Stomach (tissue), 8 donors: Measurements from ENCODE around the gene EBNA1BP2. TPM values are rescaled to one million over a fixed set of nuclear protein-coding genes. Genes with fewer than 3 reads are reported as not detected.

Experiments
- polyA plus RNA-seq, 3 donors: library from polyadenylated mRNA; stranded (reverse); fragments of 200-250 nt; gene quantifications; one replicate each; pipeline ENCODE4 v1.2.3, GENCODE V29; 2013
- small RNA-seq, 4 donors: library from RNA; depleted of rRNA; stranded (forward); fragments of <200 nt; gene quantifications; one replicate each; pipeline ENCODE3, GENCODE V24; 2016
- total RNA-seq, 5 donors: library from RNA; depleted of rRNA; stranded (reverse); fragments of >200 nt; gene quantifications; one replicate each; pipeline versions ENCODE4 v1.1.0 to v1.2.3, GENCODE V29; 2014 to 2016
- donor health status: healthy with polysubstance abuse.
- donor health status: Bipolar disorder and iron deficiency.
- donor health status: healthy.

EBNA1BP2 gene
- total and polyA plus RNA-seq, 8 donors, result 4.1 to 58.9 (median 47.9) TPM

Small RNAs within 50 kb of the gene (small RNA-seq; reads per million reads assigned to genes)
- 0 reads per million in 4 donors for gene RNA5SP46

Other genes starting within 250 kb of the EBNA1BP2 start
- gene SLC2A1, start 213.4 kb downstream of the EBNA1BP2 start, total RNA-seq, result 10 to 100 TPM in 3 of 5 donors, 1 to 10 TPM in 2; 1.2 to 32.5 (median 28.1) TPM
- gene SLC2A1, start 213.4 kb downstream of the EBNA1BP2 start, polyA plus RNA-seq, result 10 to 100 TPM in 1 of 3 donors, 1 to 10 TPM in 2; 4.3 to 39.8 (median 8.4) TPM
- gene CFAP57, start within 50 bp of the EBNA1BP2 start, total RNA-seq, result 1 to 10 TPM in 1 of 5 donors, under 1 TPM in 1, not detected in 3; 0.37 to 1.4 TPM
- under 1 TPM; 0.08 to 0.15 (median 0.12) TPM for gene CFAP57, start within 50 bp of the EBNA1BP2 start, polyA plus RNA-seq
- gene TMEM125, start 97.7 kb upstream of the EBNA1BP2 start, total RNA-seq, result 10 to 100 TPM in 3 of 5 donors, 1 to 10 TPM in 2; 7.0 to 41.9 (median 13.6) TPM
- gene TMEM125, start 97.7 kb upstream of the EBNA1BP2 start, polyA plus RNA-seq, result 10 to 100 TPM; 19.2 to 38.8 (median 26.5) TPM
- gene C1orf210, start 113.3 kb upstream of the EBNA1BP2 start, total RNA-seq, result 10 to 100 TPM in 2 of 5 donors, 1 to 10 TPM in 2, not detected in 1; 4.3 to 24.3 (median 11.6) TPM
- gene C1orf210, start 113.3 kb upstream of the EBNA1BP2 start, polyA plus RNA-seq, result 10 to 100 TPM in 2 of 3 donors, 1 to 10 TPM in 1; 7.7 to 34.4 (median 20.2) TPM
- gene TIE1, start 128.7 kb upstream of the EBNA1BP2 start, total RNA-seq, result 10 to 100 TPM in 4 of 5 donors, not detected in 1; 13.8 to 36.2 (median 16.4) TPM
- gene TIE1, start 128.7 kb upstream of the EBNA1BP2 start, polyA plus RNA-seq, result 1 to 10 TPM; 2.1 to 5.8 (median 3.1) TPM
- gene MPL, start 165.5 kb upstream of the EBNA1BP2 start, total RNA-seq, result not detected
- not detected for gene MPL, start 165.5 kb upstream of the EBNA1BP2 start, polyA plus RNA-seq
- gene CDC20, start 186.7 kb upstream of the EBNA1BP2 start, total RNA-seq, result 10 to 100 TPM in 2 of 5 donors, 1 to 10 TPM in 3; 1.8 to 22.3 (median 7.9) TPM
- gene CDC20, start 186.7 kb upstream of the EBNA1BP2 start, polyA plus RNA-seq, result 10 to 100 TPM; 11.1 to 31.4 (median 11.3) TPM
- 100 to 1,000 TPM in 1 of 5 donors, 10 to 100 TPM in 3, 1 to 10 TPM in 1; 7.6 to 109 (median 36.8) TPM for gene ELOVL1, start 195.7 kb upstream of the EBNA1BP2 start, total RNA-seq
- gene ELOVL1, start 195.7 kb upstream of the EBNA1BP2 start, polyA plus RNA-seq, result 10 to 100 TPM; 35.6 to 83.8 (median 74.6) TPM
- gene MED8, start 217.5 kb upstream of the EBNA1BP2 start, total RNA-seq, result 10 to 100 TPM in 4 of 5 donors, 1 to 10 TPM in 1; 5.8 to 52.2 (median 29.6) TPM
- 10 to 100 TPM; 28.3 to 46.1 (median 30.6) TPM for gene MED8, start 217.5 kb upstream of the EBNA1BP2 start, polyA plus RNA-seq
- gene SZT2, start 217.6 kb upstream of the EBNA1BP2 start, total RNA-seq, result 10 to 100 TPM; 49.6 to 69.3 (median 56.7) TPM
- gene SZT2, start 217.6 kb upstream of the EBNA1BP2 start, polyA plus RNA-seq, result 10 to 100 TPM in 1 of 3 donors, 1 to 10 TPM in 2; 4.9 to 10.2 (median 9.3) TPM